Neural cell (in vitro differentiated cells): ENCODE data around the gene PRRT1B. TPM values are rescaled to one million over a fixed set of nuclear protein-coding genes. Genes with fewer than 3 reads are reported as not detected.

Experiments
- H2AFZ ChIP-seq: fragments of 200-600, 300-800 bp; sonication (generic), shearing (Covaris generic); 2 replicates; pipeline ENCODE4 v1.6.0; 2014; ENCODE audit warnings: low read depth, mild to moderate bottlenecking, antibody characterized with exemption, low read length, moderate library complexity
- H3F3A ChIP-seq: fragments of 200-600 bp; shearing (Covaris generic); 2 replicates; pipeline ENCODE4 v1.6.1; 2016; ENCODE audit warnings: mild to moderate bottlenecking, moderate library complexity, mixed read lengths, antibody characterized with exemption, low read length; ENCODE audit not compliant: insufficient read depth, poor library complexity, severe bottlenecking
- H3K27ac ChIP-seq: fragments of 200-600, 300-800 bp; sonication (generic), shearing (Covaris generic); 2 replicates; pipeline ENCODE4 v1.5.1; 2014; ENCODE audit warnings: mild to moderate bottlenecking, low read length, moderate library complexity
- H3K27me3 ChIP-seq: fragments of 300-800, 200-600 bp; sonication (generic), shearing (Covaris generic); 2 replicates; pipeline ENCODE4 v1.6.0; 2014; ENCODE audit warnings: mild to moderate bottlenecking, low read depth, low read length, moderate library complexity; ENCODE audit not compliant: insufficient read depth
- H3K36me3 ChIP-seq: fragments of 300-800, 200-600 bp; sonication (generic), shearing (Covaris generic); 2 replicates; pipeline ENCODE4 v1.5.1; 2014; ENCODE audit warnings: mild to moderate bottlenecking, antibody characterized with exemption, low read length, moderate library complexity; ENCODE audit not compliant: insufficient read depth
- H3K4me2 ChIP-seq: fragments of 300-800, 200-600 bp; sonication (generic), shearing (Covaris generic); 2 replicates; pipeline ENCODE4 v1.6.0; 2014; ENCODE audit warnings: mild to moderate bottlenecking, low read length
- H3K4me3 ChIP-seq: fragments of 300-800, 200-600 bp; sonication (generic), shearing (Covaris generic); 2 replicates; pipeline ENCODE4 v1.5.1; 2014; ENCODE audit warnings: mild to moderate bottlenecking, low read length, moderate library complexity
- H3K79me2 ChIP-seq: fragments of 200-600 bp; shearing (Covaris generic); replicated peaks from 2 replicates; pipeline ENCODE4 v1.6.0; 2014; ENCODE audit warnings: mild to moderate bottlenecking, low read length, moderate library complexity; ENCODE audit not compliant: insufficient read depth
- H3K9ac ChIP-seq: fragments of 300-800, 200-600 bp; sonication (generic), shearing (Covaris generic); 2 replicates; pipeline ENCODE4 v1.6.1; 2016; ENCODE audit warnings: mild to moderate bottlenecking, low read length, mixed read lengths
- H3K9me2 ChIP-seq: fragments of 200-600 bp; shearing (Covaris generic); 2 replicates; pipeline ENCODE4 v1.6.1; 2016; ENCODE audit warnings: mild to moderate bottlenecking, low read length, mixed read lengths; ENCODE audit not compliant: insufficient read depth
- H3K9me3 ChIP-seq: fragments of 200-600, 300-800 bp; sonication (generic), shearing (Covaris generic); 2 replicates; pipeline ENCODE4 v1.6.1; 2016; ENCODE audit warnings: mild to moderate bottlenecking, mixed run types, low read length, moderate library complexity, mixed read lengths
- H4K20me1 ChIP-seq: fragments of 200-600 bp; shearing (Covaris generic); 2 replicates; pipeline ENCODE4 v1.6.1; 2016; ENCODE audit warnings: mild to moderate bottlenecking, mixed run types; ENCODE audit not compliant: insufficient read depth
- CTCF ChIP-seq: fragments of 450-650 bp; IDR thresholded peaks from 2 replicates; pipeline ENCODE4 v1.5.1; 2014; ENCODE audit warnings: antibody characterized with exemption, mild to moderate bottlenecking, moderate library complexity; ENCODE audit not compliant: poor library complexity, severe bottlenecking
- EP300 ChIP-seq: fragments of 450-650 bp; conservative IDR thresholded peaks from 2 replicates; pipeline ENCODE4 v1.6.1; 2014; ENCODE audit warnings: antibody characterized with exemption, mild to moderate bottlenecking, moderate library complexity; ENCODE audit not compliant: poor library complexity, severe bottlenecking
- EZH2 ChIP-seq: fragments of 200-600, 300-800 bp; shearing (Covaris generic), sonication (generic); IDR thresholded peaks from 2 replicates; pipeline ENCODE4 v1.6.1; 2014; ENCODE audit warnings: antibody characterized with exemption, low read length, borderline replicate concordance, mild to moderate bottlenecking; ENCODE audit not compliant: insufficient read depth, poor library complexity, severe bottlenecking
- MXI1 ChIP-seq: fragments of 450-650 bp; conservative IDR thresholded peaks from 2 replicates; pipeline ENCODE4 v1.6.1; 2014; ENCODE audit warnings: antibody characterized with exemption, mild to moderate bottlenecking; ENCODE audit not compliant: poor library complexity, severe bottlenecking
- POLR2AphosphoS5 ChIP-seq: IDR thresholded peaks from 2 replicates; pipeline ENCODE4 v1.6.1; 2012
- RAD21 ChIP-seq: fragments of 450-650 bp; conservative IDR thresholded peaks from 2 replicates; pipeline ENCODE4 v1.6.1; 2014; ENCODE audit warnings: antibody characterized with exemption, mild to moderate bottlenecking, moderate library complexity
- SMC3 ChIP-seq: fragments of 450-650 bp; conservative IDR thresholded peaks from 2 replicates; pipeline ENCODE4 v1.6.1; 2014; ENCODE audit warnings: antibody characterized with exemption, mild to moderate bottlenecking, moderate library complexity; ENCODE audit not compliant: poor library complexity
- TAF1 ChIP-seq: IDR thresholded peaks from 2 replicates; pipeline ENCODE4 v1.6.1; 2012; ENCODE audit warnings: low read depth
- polyA plus RNA-seq: library from polyadenylated mRNA; depleted of rRNA; stranded (reverse); fragments of >200 nt; gene quantifications from 2 replicates; pipeline ENCODE4 v1.2.3, GENCODE V29; 2014
- TF ChIP-seq, protein P1 (sequence below): IDR thresholded peaks from 2 replicates; pipeline ENCODE4 v1.6.1; 2012; ENCODE audit warnings: borderline replicate concordance

Gene PRRT1B
- polyA plus RNA-seq, 1 donor from 2014 or later: not detected

DNA sequence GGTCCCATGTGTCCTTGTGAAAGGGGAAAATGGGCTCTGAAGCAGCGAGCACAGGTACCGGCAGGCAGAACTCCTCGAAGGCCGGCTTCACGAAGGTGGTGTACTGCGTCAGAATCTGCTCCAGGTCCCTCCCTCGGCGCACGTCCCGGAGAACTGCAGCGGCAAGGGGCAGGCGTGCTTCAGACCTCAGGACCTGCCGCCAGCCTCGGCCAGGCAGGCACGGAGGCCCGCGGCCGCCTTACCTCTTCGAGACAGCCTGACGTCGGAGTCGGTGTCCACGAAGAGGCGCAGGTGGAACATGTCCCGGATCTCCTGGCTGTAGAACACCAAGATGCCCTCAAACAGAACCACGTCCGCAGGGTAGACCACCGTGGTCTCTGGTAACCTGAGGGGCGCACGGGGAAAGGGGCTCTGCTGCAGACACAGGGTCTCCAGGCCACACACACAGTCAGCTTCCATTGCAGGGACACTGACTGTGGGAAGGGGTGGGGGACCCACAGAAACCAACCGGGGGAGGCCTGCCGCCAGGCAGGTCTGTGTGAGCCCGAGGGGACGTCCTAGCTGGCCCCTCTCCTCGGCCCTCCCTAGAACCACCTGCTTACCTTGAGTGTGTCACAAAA is 16.3 kb upstream of the PRRT1B start:
- Histone ChIP-seq H4K20me1 (no peaks in the 10 kb centered on the region), H3K9me3 (no peaks in the 10 kb centered on the region), H3K9me2 (no peaks in the 10 kb centered on the region), H2AFZ (no peak overlapping the region), H3K9ac (no peak overlapping the region), H3K4me3 (peak overlapping the region; percentile 92), H3K36me3 (peaks cover 9% of the 10 kb centered on the region), H3K27me3 (no peaks in the 10 kb centered on the region), H3F3A (no peaks in the 10 kb centered on the region), H3K79me2 (peaks cover 3% of the 10 kb centered on the region), H3K4me2 (no peak overlapping the region), H3K27ac (no peak overlapping the region)
- TF ChIP-seq CTCF: no peak
- TF ChIP-seq SMC3: no peak
- no peak for TF ChIP-seq EZH2
- no peak for TF ChIP-seq RAD21
- no peak for TF ChIP-seq TAF1
- no peak for TF ChIP-seq POLR2AphosphoS5
- TF ChIP-seq MXI1: no peak
- TF ChIP-seq, protein P1, sequence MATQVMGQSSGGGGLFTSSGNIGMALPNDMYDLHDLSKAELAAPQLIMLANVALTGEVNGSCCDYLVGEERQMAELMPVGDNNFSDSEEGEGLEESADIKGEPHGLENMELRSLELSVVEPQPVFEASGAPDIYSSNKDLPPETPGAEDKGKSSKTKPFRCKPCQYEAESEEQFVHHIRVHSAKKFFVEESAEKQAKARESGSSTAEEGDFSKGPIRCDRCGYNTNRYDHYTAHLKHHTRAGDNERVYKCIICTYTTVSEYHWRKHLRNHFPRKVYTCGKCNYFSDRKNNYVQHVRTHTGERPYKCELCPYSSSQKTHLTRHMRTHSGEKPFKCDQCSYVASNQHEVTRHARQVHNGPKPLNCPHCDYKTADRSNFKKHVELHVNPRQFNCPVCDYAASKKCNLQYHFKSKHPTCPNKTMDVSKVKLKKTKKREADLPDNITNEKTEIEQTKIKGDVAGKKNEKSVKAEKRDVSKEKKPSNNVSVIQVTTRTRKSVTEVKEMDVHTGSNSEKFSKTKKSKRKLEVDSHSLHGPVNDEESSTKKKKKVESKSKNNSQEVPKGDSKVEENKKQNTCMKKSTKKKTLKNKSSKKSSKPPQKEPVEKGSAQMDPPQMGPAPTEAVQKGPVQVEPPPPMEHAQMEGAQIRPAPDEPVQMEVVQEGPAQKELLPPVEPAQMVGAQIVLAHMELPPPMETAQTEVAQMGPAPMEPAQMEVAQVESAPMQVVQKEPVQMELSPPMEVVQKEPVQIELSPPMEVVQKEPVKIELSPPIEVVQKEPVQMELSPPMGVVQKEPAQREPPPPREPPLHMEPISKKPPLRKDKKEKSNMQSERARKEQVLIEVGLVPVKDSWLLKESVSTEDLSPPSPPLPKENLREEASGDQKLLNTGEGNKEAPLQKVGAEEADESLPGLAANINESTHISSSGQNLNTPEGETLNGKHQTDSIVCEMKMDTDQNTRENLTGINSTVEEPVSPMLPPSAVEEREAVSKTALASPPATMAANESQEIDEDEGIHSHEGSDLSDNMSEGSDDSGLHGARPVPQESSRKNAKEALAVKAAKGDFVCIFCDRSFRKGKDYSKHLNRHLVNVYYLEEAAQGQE: no peak
- TF ChIP-seq EP300: no peak

- Histone ChIP-seq H3K4me3 (peak overlapping the region; percentile 92), H3K4me2 (peak overlapping the region; percentile 70), H3K9me3 (no peaks in the 10 kb centered on the region), H4K20me1 (no peaks in the 10 kb centered on the region), H3F3A (no peaks in the 10 kb centered on the region), H3K9me2 (no peaks in the 10 kb centered on the region), H3K79me2 (peaks cover 3% of the 10 kb centered on the region), H3K36me3 (peaks cover 9% of the 10 kb centered on the region), H3K27ac (no peak overlapping the region), H3K9ac (peak overlapping the region; percentile 76), H2AFZ (no peak overlapping the region), H3K27me3 (no peaks in the 10 kb centered on the region)
- TF ChIP-seq EP300 (no peak), SMC3 (no peak), MXI1 (no peak), EZH2 (no peak), CTCF (no peak), POLR2AphosphoS5 (no peak), TAF1 (no peak), RAD21 (no peak)
- TF ChIP-seq, protein P1: no peak
Measured at GRCh38 chr9:131529597-131530545, 15.5 kb upstream of the PRRT1B start.
